Left ventricle myocardium inferior (tissue), 1 donor: ENCODE data around the gene ZNF831. TPM values are rescaled to one million over a fixed set of nuclear protein-coding genes. Genes with fewer than 3 reads are reported as not detected.

Experiments
- DNase-seq: peaks from one replicate; pipeline ENCODE4 v3.0.0-alpha.2; 2020
- H3K27ac ChIP-seq: fragments of 200-600 bp; replicated peaks from 2 replicates; pipeline ENCODE4 v1.8.0; 2021
- H3K27me3 ChIP-seq: fragments of 200-600 bp; 2 replicates; pipeline ENCODE4 v1.8.0; 2021; ENCODE audit warnings: low read depth
- H3K36me3 ChIP-seq: fragments of 200-600 bp; 2 replicates; pipeline ENCODE4 v1.8.0; 2021
- H3K4me1 ChIP-seq: fragments of 200-600 bp; 2 replicates; pipeline ENCODE4 v1.8.0; 2021
- H3K4me3 ChIP-seq: fragments of 200-600 bp; 2 replicates; pipeline ENCODE4 v1.8.0; 2021; ENCODE audit warnings: mild to moderate bottlenecking, moderate library complexity
- H3K9me3 ChIP-seq: fragments of 200-600 bp; replicated peaks from 2 replicates; pipeline ENCODE4 v1.8.0; 2021
- intact Hi-C: fragments of 100-400 bp; cut with micrococcal nuclease; formaldehyde crosslinking; loops from one replicate; pipeline ENCODE4 v1.11.0; 2022
- total RNA-seq: library from RNA; stranded (reverse); fragmentation: NEBNext Ultra II Directional; extraction: Animal tissue kit (Norgen Biotek cat#: 25700); gene quantifications from one replicate; pipeline ENCODE4 v1.2.1, GENCODE V29; 2021
- TF ChIP-seq, protein P1 (sequence below): fragments of 200-600 bp; IDR thresholded peaks from 2 replicates; pipeline ENCODE4 v1.8.0; 2021; ENCODE audit warnings: antibody characterized with exemption, mild to moderate bottlenecking, borderline replicate concordance
- donor health status: DM: no; HTN: yes; CAD: no; lungs with severe emphysema.

Gene ZNF831
- total RNA-seq, 1 donor from 2014 or later, result 0.05 TPM

DNA sequence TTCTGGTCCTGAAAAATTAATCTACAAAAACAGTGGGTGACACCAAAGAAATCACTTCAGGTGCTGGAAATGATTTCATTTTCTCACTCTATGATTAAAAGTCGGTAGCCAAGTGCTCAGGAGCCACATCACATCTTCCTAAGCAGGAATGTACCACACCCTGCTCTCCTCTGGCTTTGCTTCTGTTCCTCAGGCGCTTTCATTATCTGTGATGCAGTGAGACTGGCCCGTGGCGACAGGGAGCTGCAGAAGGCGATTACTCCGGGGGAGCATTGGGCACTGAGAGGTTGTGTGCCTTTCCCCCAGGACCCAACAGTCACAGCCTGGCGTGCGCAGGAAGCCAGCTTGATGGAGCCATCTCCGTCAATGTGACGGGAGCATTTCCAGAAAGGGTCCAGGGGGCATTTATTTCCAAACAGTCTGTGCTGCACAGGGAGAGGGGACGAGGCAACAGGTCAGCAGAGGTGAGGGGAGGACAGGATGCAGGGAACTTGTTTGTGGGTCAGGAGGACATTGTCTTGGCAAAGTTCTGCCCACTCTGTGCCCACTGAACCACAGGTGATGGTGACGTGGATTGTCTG lies 5.6 kb upstream of the ZNF831 start:
- DNase-seq, result no peak
- intact Hi-C loops, result no loop called here
- no peak overlapping the region for H3K27ac ChIP-seq
- H3K36me3 ChIP-seq, result no peaks in the 10 kb centered on the region
- H3K4me1 ChIP-seq, result peaks cover 19% of the 10 kb centered on the region
- H3K9me3 ChIP-seq, result no peaks in the 10 kb centered on the region
- TF ChIP-seq, protein P1, sequence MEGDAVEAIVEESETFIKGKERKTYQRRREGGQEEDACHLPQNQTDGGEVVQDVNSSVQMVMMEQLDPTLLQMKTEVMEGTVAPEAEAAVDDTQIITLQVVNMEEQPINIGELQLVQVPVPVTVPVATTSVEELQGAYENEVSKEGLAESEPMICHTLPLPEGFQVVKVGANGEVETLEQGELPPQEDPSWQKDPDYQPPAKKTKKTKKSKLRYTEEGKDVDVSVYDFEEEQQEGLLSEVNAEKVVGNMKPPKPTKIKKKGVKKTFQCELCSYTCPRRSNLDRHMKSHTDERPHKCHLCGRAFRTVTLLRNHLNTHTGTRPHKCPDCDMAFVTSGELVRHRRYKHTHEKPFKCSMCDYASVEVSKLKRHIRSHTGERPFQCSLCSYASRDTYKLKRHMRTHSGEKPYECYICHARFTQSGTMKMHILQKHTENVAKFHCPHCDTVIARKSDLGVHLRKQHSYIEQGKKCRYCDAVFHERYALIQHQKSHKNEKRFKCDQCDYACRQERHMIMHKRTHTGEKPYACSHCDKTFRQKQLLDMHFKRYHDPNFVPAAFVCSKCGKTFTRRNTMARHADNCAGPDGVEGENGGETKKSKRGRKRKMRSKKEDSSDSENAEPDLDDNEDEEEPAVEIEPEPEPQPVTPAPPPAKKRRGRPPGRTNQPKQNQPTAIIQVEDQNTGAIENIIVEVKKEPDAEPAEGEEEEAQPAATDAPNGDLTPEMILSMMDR, result no peak
- no peak overlapping the region for H3K4me3 ChIP-seq
- peaks cover 35% of the 10 kb centered on the region for H3K27me3 ChIP-seq

- H3K4me3 ChIP-seq, result no peak overlapping the region
- intact Hi-C loops, result no loop called here
- TF ChIP-seq, protein P1, result no peak
- H3K4me1 ChIP-seq, result peaks cover 13% of the 10 kb centered on the region
- no peaks in the 10 kb centered on the region for H3K9me3 ChIP-seq
- DNase-seq, result no peak
- no peaks in the 10 kb centered on the region for H3K36me3 ChIP-seq
- no peak overlapping the region for H3K27ac ChIP-seq
- H3K27me3 ChIP-seq, result peaks cover 35% of the 10 kb centered on the region
Observed at GRCh38 chr20:59158673-59159072, 4.9 kb upstream of the ZNF831 start.

GRCh38 chr20:59159091-59159490 lies 4.5 kb upstream of the ZNF831 start:
- H3K36me3 ChIP-seq, result no peaks in the 10 kb centered on the region
- H3K4me1 ChIP-seq, result peaks cover 13% of the 10 kb centered on the region
- TF ChIP-seq, protein P1, result no peak
- H3K9me3 ChIP-seq, result no peaks in the 10 kb centered on the region
- no peak for DNase-seq
- no peak overlapping the region for H3K27ac ChIP-seq
- H3K4me3 ChIP-seq, result no peak overlapping the region
- intact Hi-C loops, result no loop called here
- H3K27me3 ChIP-seq, result peaks cover 35% of the 10 kb centered on the region

DNA sequence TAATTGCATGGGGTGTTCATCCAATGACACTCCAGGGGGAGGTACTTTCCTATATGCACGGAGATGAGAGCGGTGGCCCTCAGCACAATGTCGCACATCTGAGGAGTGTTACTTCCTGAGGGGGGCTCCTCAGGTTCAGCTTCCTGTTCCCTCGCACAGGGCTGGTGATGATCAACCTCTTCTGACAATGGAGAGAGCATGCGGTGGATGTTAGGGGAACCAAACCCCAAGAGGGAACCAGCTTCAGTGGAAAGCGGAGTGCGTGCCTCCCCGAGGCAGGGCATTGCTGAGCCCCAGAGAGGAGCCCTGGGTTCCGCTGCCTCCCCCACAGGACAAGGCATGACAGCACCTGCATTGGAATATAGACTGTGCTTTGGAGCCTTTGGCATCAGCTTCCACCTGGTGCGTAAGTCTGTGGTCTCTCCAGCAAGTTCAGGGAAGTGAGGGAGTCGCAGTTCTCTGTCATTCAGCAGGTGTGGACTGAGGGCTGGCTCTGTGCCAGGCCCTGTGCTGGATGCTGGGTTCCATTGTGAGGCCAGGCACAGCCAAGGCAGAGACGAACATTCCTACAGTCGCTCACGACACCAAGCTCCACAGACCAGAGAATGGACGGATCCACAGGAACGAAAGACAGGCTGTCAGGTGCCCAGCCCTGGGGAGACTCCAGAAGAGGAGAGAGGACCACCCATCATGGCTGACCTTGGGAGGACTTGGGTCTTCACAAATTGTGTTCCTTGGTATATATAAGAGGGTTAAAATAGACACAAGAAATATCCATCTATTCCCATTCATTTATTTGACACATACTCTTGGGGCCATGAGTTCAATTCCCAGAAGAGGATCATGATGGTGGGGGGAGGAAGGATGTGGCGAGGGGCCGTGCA lies 3.9 kb upstream of the ZNF831 start:
- Histone ChIP-seq H3K9me3 (no peaks in the 10 kb centered on the region), H3K27ac (no peak overlapping the region), H3K4me1 (peaks cover 13% of the 10 kb centered on the region), H3K27me3 (peaks cover 35% of the 10 kb centered on the region), H3K36me3 (no peaks in the 10 kb centered on the region), H3K4me3 (no peak overlapping the region)
- no peak for DNase-seq
- TF ChIP-seq, protein P1, result no peak
- intact Hi-C loops, result no loop called here

GRCh38 chr20:59160389-59161115 lies 3.1 kb upstream of the ZNF831 start:
- Histone ChIP-seq H3K9me3 (no peaks in the 10 kb centered on the region), H3K36me3 (no peaks in the 10 kb centered on the region), H3K4me1 (peaks cover 13% of the 10 kb centered on the region), H3K4me3 (no peak overlapping the region), H3K27me3 (peaks cover 37% of the 10 kb centered on the region), H3K27ac (no peak overlapping the region)
- no peak for DNase-seq
- TF ChIP-seq, protein P1, result no peak
- intact Hi-C loops, result no loop called here
